Esophagus squamous epithelium (tissue), 5 donors: ENCODE results near the gene ZNF445. TPM values are rescaled to one million over a fixed set of nuclear protein-coding genes. Genes with fewer than 3 reads are reported as not detected.

Source experiments
- DNase-seq: peaks from one replicate; lab custom pipeline; 2025; lab: John Stamatoyannopoulos, UW
- H3K27ac ChIP-seq, 4 donors: fragments of 200-600 bp; sonication (generic); one replicate each; pipeline ENCODE4 v1.5.1; 2016 to 2019; ENCODE audit warnings: mild to moderate bottlenecking in 1 of 4
- H3K27me3 ChIP-seq, 4 donors: fragments of 200-600 bp; sonication (generic); 1 replicate in 3 of 4; 2 replicates in 1 of 4; pipeline versions ENCODE4 v1.5.1 to v1.6.0; 2017 to 2021; ENCODE audit warnings: antibody characterized with exemption in 1 of 4
- H3K36me3 ChIP-seq, 3 donors: fragments of 200-600 bp; sonication (generic); one replicate each; pipeline ENCODE4 v1.5.1; 2016 to 2019
- H3K4me1 ChIP-seq, 3 donors: fragments of 200-600 bp; sonication (generic); one replicate each; pipeline ENCODE4 v1.5.1; 2017 to 2019
- H3K4me3 ChIP-seq, 4 donors: fragments of 200-600 bp; sonication (generic); 1 replicate in 3 of 4; 2 replicates in 1 of 4; pipeline ENCODE4 v1.5.1; 2016 to 2019; ENCODE audit warnings: mild to moderate bottlenecking in 2 of 4, moderate library complexity in 1 of 4
- H3K9me3 ChIP-seq, 3 donors: fragments of 200-600 bp; sonication (generic); one replicate each; pipeline ENCODE4 v1.5.1; 2016 to 2019
- CTCF ChIP-seq, 6 experiments: fragments of 450-650 bp in 4 of 6; fragments of 200-600 bp in 2 of 6; sonication (generic) in 2 of 6; IDR thresholded peaks; one replicate each; pipeline ENCODE4 v1.5.1; 2016 to 2019; ENCODE audit warnings: antibody characterized with exemption in 6 of 6, mild to moderate bottlenecking in 4 of 6, moderate library complexity in 4 of 6
- POLR2A ChIP-seq, 4 donors: fragments of 450-650 bp; IDR thresholded peaks; one replicate each; pipeline ENCODE4 v1.6.1; 2017; ENCODE audit warnings: antibody characterized with exemption in 4 of 4, mild to moderate bottlenecking in 4 of 4, moderate library complexity in 3 of 4
- WGBS, 2 donors: methylation state at CpG; one replicate each; pipeline ENCODE4 v1.1.5; 2018; 5-methylcytosine and 5-hydroxymethylcytosine counted together
- intact Hi-C: fragments of 100-400 bp; cut with DNase I; formaldehyde crosslinking; loops from one replicate; pipeline ENCODE4 v1.15.0; 2022
- total RNA-seq, 4 donors: library from RNA; depleted of rRNA; stranded (reverse); fragments of >200 nt; gene quantifications; one replicate each; pipeline ENCODE4 v1.1.0, GENCODE V29; 2016
- donor health status: DM: yes; HTN: yes; CAD: no.

Gene ZNF445
- total RNA-seq, 4 donors from 2014 or later = 3.2 to 6.9 (median 4.6) TPM

GRCh38 chr3:44396200-44397171 lies 81.0 kb downstream of the ZNF445 start:
- Histone ChIP-seq H3K27me3 (no peaks in the 10 kb centered on the region), H3K4me1 (no peaks in the 10 kb centered on the region), H3K36me3 (peaks cover 0 to 52% (median 0%) of the 10 kb centered on the region in 3 donors), H3K4me3 (no peak overlapping the region), H3K27ac (no peak overlapping the region), H3K9me3 (no peaks in the 10 kb centered on the region)
- no peak for TF ChIP-seq POLR2A (IDR thresholded peaks at IDR 0.05)
- no peak for TF ChIP-seq CTCF (IDR thresholded peaks at IDR 0.05)
- intact Hi-C loops = no loop called here
- DNase-seq = no peak
- 84 to 95% methylated on average over 9 of the region's 9 CpGs for WGBS, 2 donors

- H3K9me3 ChIP-seq = no peaks in the 10 kb centered on the region
- no peaks in the 10 kb centered on the region for H3K4me1 ChIP-seq
- H3K27ac ChIP-seq = no peak overlapping the region
- TF ChIP-seq POLR2A (IDR thresholded peaks at IDR 0.05) = no peak
- intact Hi-C loops = no loop called here
- H3K4me3 ChIP-seq = no peak overlapping the region
- H3K36me3 ChIP-seq = peaks cover 0 to 44% (median 0%) of the 10 kb centered on the region in 3 donors
- WGBS, 2 donors = 93 to 95% methylated on average over 9 of the region's 9 CpGs
- no peaks in the 10 kb centered on the region for H3K27me3 ChIP-seq
- no peak for DNase-seq
Observed at GRCh38 chr3:44395714-44396113, 81.8 kb downstream of the ZNF445 start.

- Histone ChIP-seq H3K4me3 (no peak overlapping the region), H3K4me1 (no peaks in the 10 kb centered on the region), H3K27me3 (no peaks in the 10 kb centered on the region), H3K27ac (no peak overlapping the region), H3K36me3 (peaks cover 0 to 36% (median 0%) of the 10 kb centered on the region in 3 donors), H3K9me3 (peaks cover 0 to under 1% (median 0%) of the 10 kb centered on the region in 3 donors)
- TF ChIP-seq CTCF (IDR thresholded peaks at IDR 0.05) = no peak
- TF ChIP-seq POLR2A (IDR thresholded peaks at IDR 0.05) = no peak
- intact Hi-C loops = no loop called here
- DNase-seq = no peak
- 87 to 100% methylated on average over 1 of the region's 1 CpG for WGBS, 2 donors
Observed at GRCh38 chr3:44392489-44392888, 85.0 kb downstream of the ZNF445 start.

- Histone ChIP-seq H3K36me3 (peaks cover 0 to 10% (median 0%) of the 10 kb centered on the region in 3 donors), H3K4me3 (no peak overlapping the region), H3K4me1 (no peaks in the 10 kb centered on the region), H3K27ac (no peak overlapping the region), H3K27me3 (no peaks in the 10 kb centered on the region), H3K9me3 (peaks cover 0 to 9% (median 7%) of the 10 kb centered on the region in 3 donors)
- DNase-seq = no peak
- TF ChIP-seq CTCF (IDR thresholded peaks at IDR 0.05) = no peak
- no peak for TF ChIP-seq POLR2A (IDR thresholded peaks at IDR 0.05)
- 94% methylated on average over 6 of the region's 7 CpGs; no CpG with 5 or more reads in 1 of the 2 donors for WGBS, 2 donors
- intact Hi-C loops = no loop called here
Observed at GRCh38 chr3:44387404-44387803, 90.1 kb downstream of the ZNF445 start.

Other genes with a start within 250 kb of the ZNF445 start
- not detected for gene TOPAZ1, start 235.8 kb downstream of the ZNF445 start, total RNA-seq
- gene TCAIM, start 138.9 kb downstream of the ZNF445 start, total RNA-seq = 10 to 100 TPM; 15.6 to 25.0 (median 22.6) TPM
- gene ZKSCAN7, start 77.5 kb upstream of the ZNF445 start, total RNA-seq = 1 to 10 TPM in 1 of 4 donors, under 1 TPM in 3; 0.61 to 2.9 (median 0.90) TPM
- 1 to 10 TPM in 1 of 4 donors, under 1 TPM in 3; 0.04 to 2.5 (median 0.34) TPM for gene ZNF660, start 107.3 kb upstream of the ZNF445 start, total RNA-seq
- 10 to 100 TPM in 1 of 4 donors, 1 to 10 TPM in 3; 4.8 to 11.6 (median 6.8) TPM for gene ZNF197, start 147.4 kb upstream of the ZNF445 start, total RNA-seq
- 10 to 100 TPM in 3 of 4 donors, 1 to 10 TPM in 1; 3.7 to 14.3 (median 11.3) TPM for gene ZNF35, start 171.1 kb upstream of the ZNF445 start, total RNA-seq
- 1 to 10 TPM; 1.7 to 7.2 (median 2.6) TPM for gene ZNF502, start 235.0 kb upstream of the ZNF445 start, total RNA-seq